ENCODE data around the gene GPR152. TPM values are rescaled to one million over a fixed set of nuclear protein-coding genes. Genes with fewer than 3 reads are reported as not detected.

Gene GPR152
- total and polyA plus RNA-seq, 2 of the 8 experiments (the other 6 are each of a cell fraction or from before 2014, with no cell fraction given) = not detected

- no peak for TF ChIP-seq CHD7 (IDR thresholded peaks at IDR 0.05; ENCODE audit: insufficient replicate concordance, low read length)
- TF ChIP-seq TAF7 (optimal IDR thresholded peaks at IDR 0.05; ENCODE audit: borderline replicate concordance, low read depth, low read length) = no peak
Measured at GRCh38 chr11:67423891-67424613, 28.5 kb downstream of the GPR152 start (continued).

All from H1 (cell line).